ENCODE data around the gene GALNT12.

The GALNT12 gene

GRCh38 chr9:98807070-98807813 lies at the start of gene GALNT12:
GALNT12 (plus strand) TSS chr9:98807670; CDS start chr9:98807699, 29 bp downstream.
- DNase-seq (ENCODE audit: low read depth) = peak; percentile 30

- DNase-seq (ENCODE audit: low read depth) = no peak
Observed at GRCh38 chr9:98760231-98760630, 47.2 kb upstream of the GALNT12 start.

GRCh38 chr9:98763986-98764745 lies 43.3 kb upstream of the GALNT12 start:
- no peak for DNase-seq (ENCODE audit: low read depth)

- no peak for DNase-seq (ENCODE audit: low read depth)
Observed at GRCh38 chr9:98765256-98765655, 42.2 kb upstream of the GALNT12 start.

- DNase-seq (ENCODE audit: low read depth) = no peak
Observed at GRCh38 chr9:98766586-98766985, 40.9 kb upstream of the GALNT12 start.

- DNase-seq (ENCODE audit: low read depth) = no peak
Observed at GRCh38 chr9:98767196-98767595, 40.3 kb upstream of the GALNT12 start.

GRCh38 chr9:98767915-98768314 lies 39.6 kb upstream of the GALNT12 start:
- DNase-seq (ENCODE audit: low read depth) = no peak

GRCh38 chr9:98768344-98768743 lies 39.1 kb upstream of the GALNT12 start:
- no peak for DNase-seq (ENCODE audit: low read depth)

GRCh38 chr9:98770717-98771116 lies 36.8 kb upstream of the GALNT12 start:
- DNase-seq (ENCODE audit: low read depth) = no peak

- no peak for DNase-seq (ENCODE audit: low read depth)
Observed at GRCh38 chr9:98771209-98771874, 36.1 kb upstream of the GALNT12 start.

GRCh38 chr9:98772364-98773155 lies 34.9 kb upstream of the GALNT12 start:
- no peak for DNase-seq (ENCODE audit: low read depth)

GRCh38 chr9:98773721-98774120 lies 33.7 kb upstream of the GALNT12 start:
- DNase-seq (ENCODE audit: low read depth) = no peak

- DNase-seq (ENCODE audit: low read depth) = no peak
Observed at GRCh38 chr9:98774746-98775145, 32.7 kb upstream of the GALNT12 start.

- DNase-seq (ENCODE audit: low read depth) = peak; percentile 19
Observed at GRCh38 chr9:98775831-98776441, 31.5 kb upstream of the GALNT12 start.

- no peak for DNase-seq (ENCODE audit: low read depth)
Observed at GRCh38 chr9:98777618-98778017, 29.9 kb upstream of the GALNT12 start.

GRCh38 chr9:98778251-98778650 lies 29.2 kb upstream of the GALNT12 start:
- no peak for DNase-seq (ENCODE audit: low read depth)

GRCh38 chr9:98778711-98779530 lies 28.5 kb upstream of the GALNT12 start:
- no peak for DNase-seq (ENCODE audit: low read depth)

GRCh38 chr9:98780059-98780749 lies 27.3 kb upstream of the GALNT12 start:
- no peak for DNase-seq (ENCODE audit: low read depth)

GRCh38 chr9:98781588-98782383 lies 25.7 kb upstream of the GALNT12 start:
- DNase-seq (ENCODE audit: low read depth) = no peak
